Mesothelial cell of epicardium (in vitro differentiated cells): ENCODE data around the gene MYL9. TPM values are rescaled to one million over a fixed set of nuclear protein-coding genes. Genes with fewer than 3 reads are reported as not detected.
A peak's percentile ranks its signal among the peaks of the same experiment; 100 is the strongest.

ENCODE experiments used
- DNase-seq, 2 experiments: peaks; one replicate each; pipeline ENCODE4 v3.0.0; 2021; ENCODE audit warnings: low spot score in 2 of 2; ENCODE audit not compliant: unreplicated experiment in 2 of 2
- H3K27ac Mint-ChIP-seq: 2 replicates; pipeline ENCODE4 v1.8.0; 2021; ENCODE audit warnings: mixed read lengths
- H3K27me3 Mint-ChIP-seq: 2 replicates; pipeline ENCODE4 v1.8.0; 2021; ENCODE audit warnings: low read depth, mixed read lengths
- H3K36me3 Mint-ChIP-seq: 2 replicates; pipeline ENCODE4 v1.8.0; 2021; ENCODE audit warnings: mixed read lengths
- H3K4me1 Mint-ChIP-seq: 2 replicates; pipeline ENCODE4 v1.8.0; 2021; ENCODE audit warnings: mixed read lengths
- H3K4me3 Mint-ChIP-seq: 2 replicates; pipeline ENCODE4 v1.8.0; 2021; ENCODE audit warnings: mild to moderate bottlenecking, moderate library complexity, mixed read lengths
- H3K9me3 Mint-ChIP-seq: 2 replicates; pipeline ENCODE4 v1.8.0; 2021; ENCODE audit warnings: mixed read lengths
- total RNA-seq: library from RNA; stranded (reverse); gene quantifications from 3 replicates; pipeline ENCODE4 v1.2.1, GENCODE V29; 2021
- TF ChIP-seq, protein P1 (sequence below): fragments of 200-600 bp; sonication (generic); IDR thresholded peaks from one replicate; pipeline ENCODE4 v1.5.0; 2021; ENCODE audit warnings: antibody characterized with exemption; ENCODE audit not compliant: unreplicated experiment

The MYL9 gene
- total RNA-seq, 1 donor from 2014 or later = 238 TPM

DNA sequence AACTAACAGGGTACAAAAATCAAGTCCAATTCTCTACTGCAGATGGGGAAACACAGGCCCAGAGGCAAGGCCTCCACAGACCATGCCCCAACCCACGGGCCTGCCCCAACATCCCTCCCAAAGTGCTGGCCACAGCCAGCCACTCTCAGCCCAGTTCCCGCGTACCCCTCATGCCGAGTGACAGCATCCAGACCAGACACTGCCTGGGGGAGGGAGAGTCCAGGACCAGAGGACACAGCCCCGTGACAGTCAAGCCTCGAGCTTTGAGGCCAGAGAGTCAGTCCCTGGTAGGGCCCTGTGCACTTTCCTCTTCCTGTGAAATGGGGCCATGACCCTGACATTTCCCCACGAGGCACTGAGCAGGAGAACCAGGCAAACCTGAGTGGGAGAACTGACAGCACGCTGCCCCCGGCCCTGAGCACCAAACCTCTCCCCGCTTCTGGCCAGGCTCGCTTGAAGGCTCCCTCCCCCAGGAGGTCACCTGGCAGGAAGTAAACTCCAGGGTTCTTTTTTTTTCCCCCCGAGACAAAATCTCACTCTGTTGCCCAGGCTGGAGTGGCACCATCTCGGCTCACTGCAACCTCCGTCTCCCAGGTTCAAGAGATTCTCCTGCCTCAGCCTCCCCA, 4.9 kb downstream of the MYL9 start:
- TF ChIP-seq, protein P1, sequence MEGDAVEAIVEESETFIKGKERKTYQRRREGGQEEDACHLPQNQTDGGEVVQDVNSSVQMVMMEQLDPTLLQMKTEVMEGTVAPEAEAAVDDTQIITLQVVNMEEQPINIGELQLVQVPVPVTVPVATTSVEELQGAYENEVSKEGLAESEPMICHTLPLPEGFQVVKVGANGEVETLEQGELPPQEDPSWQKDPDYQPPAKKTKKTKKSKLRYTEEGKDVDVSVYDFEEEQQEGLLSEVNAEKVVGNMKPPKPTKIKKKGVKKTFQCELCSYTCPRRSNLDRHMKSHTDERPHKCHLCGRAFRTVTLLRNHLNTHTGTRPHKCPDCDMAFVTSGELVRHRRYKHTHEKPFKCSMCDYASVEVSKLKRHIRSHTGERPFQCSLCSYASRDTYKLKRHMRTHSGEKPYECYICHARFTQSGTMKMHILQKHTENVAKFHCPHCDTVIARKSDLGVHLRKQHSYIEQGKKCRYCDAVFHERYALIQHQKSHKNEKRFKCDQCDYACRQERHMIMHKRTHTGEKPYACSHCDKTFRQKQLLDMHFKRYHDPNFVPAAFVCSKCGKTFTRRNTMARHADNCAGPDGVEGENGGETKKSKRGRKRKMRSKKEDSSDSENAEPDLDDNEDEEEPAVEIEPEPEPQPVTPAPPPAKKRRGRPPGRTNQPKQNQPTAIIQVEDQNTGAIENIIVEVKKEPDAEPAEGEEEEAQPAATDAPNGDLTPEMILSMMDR = no peak
- no peaks in the 10 kb centered on the region for H3K27me3 Mint-ChIP-seq
- peak overlapping the region; percentile 9 for H3K27ac Mint-ChIP-seq
- no peak for DNase-seq
- H3K4me1 Mint-ChIP-seq = peaks cover 28% of the 10 kb centered on the region
- H3K4me3 Mint-ChIP-seq = no peak overlapping the region
- peaks cover 14% of the 10 kb centered on the region for H3K36me3 Mint-ChIP-seq
- no peaks in the 10 kb centered on the region for H3K9me3 Mint-ChIP-seq

DNA sequence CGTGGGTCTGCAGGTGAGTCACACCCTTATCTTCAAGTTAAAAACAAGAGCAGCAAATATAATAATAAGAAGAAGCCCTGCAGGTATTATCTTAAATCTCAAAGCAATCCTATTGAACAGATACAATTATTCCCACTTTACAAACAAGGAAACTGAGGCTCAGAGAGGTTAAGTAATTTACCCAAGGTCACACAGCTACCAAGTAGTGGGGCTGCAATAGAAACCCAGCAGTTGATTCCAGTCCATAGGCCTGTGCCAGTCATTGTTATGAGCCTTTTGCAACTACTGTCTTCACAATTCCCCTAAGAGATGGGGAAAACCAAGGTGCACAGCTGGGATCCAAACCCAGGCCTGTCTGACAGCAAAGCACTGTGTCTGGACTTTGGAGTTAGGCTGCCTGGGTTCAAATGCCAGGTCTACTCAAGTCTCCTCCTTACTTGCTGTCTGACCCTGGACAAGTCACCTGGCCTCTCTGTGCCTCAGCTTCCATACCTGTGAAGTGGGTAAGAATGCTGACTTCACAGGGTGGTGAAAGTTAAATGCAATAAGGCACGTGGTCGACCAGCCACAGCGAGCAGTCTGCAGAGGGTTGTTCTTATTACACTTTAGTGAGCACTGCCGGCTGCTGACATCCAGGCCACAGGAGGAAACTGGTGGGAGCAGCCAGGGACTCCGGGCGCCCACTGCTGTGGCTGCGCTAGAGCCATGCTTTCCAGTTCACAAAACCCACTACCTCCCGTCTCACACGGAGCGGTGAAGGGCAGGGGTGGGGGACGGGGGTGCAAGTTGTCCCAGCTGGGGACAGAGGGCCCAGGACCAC, 6.1 kb downstream of the MYL9 start:
- no peak overlapping the region for H3K27ac Mint-ChIP-seq
- peaks cover 14% of the 10 kb centered on the region for H3K36me3 Mint-ChIP-seq
- H3K27me3 Mint-ChIP-seq = no peaks in the 10 kb centered on the region
- DNase-seq = no peak
- no peak overlapping the region for H3K4me3 Mint-ChIP-seq
- H3K4me1 Mint-ChIP-seq = peaks cover 23% of the 10 kb centered on the region
- TF ChIP-seq, protein P1 = no peak
- no peaks in the 10 kb centered on the region for H3K9me3 Mint-ChIP-seq

DNA sequence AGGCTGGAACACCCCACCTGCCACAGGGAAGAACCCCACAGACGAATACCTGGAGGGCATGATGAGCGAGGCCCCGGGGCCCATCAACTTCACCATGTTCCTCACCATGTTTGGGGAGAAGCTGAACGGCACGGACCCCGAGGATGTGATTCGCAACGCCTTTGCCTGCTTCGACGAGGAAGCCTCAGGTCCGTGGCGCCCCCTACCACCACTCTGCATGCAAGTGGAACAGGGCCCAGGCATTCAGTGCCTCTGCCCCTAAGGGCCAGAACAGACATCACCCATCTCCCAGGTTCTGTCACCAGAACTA, 6.6 kb downstream of the MYL9 start:
- Mint-ChIP-seq H3K36me3 (peaks cover 14% of the 10 kb centered on the region), H3K9me3 (no peaks in the 10 kb centered on the region), H3K27me3 (no peaks in the 10 kb centered on the region), H3K4me3 (no peak overlapping the region), H3K4me1 (peaks cover 17% of the 10 kb centered on the region), H3K27ac (no peak overlapping the region)
- DNase-seq = no peak
- TF ChIP-seq, protein P1 = no peak

DNA sequence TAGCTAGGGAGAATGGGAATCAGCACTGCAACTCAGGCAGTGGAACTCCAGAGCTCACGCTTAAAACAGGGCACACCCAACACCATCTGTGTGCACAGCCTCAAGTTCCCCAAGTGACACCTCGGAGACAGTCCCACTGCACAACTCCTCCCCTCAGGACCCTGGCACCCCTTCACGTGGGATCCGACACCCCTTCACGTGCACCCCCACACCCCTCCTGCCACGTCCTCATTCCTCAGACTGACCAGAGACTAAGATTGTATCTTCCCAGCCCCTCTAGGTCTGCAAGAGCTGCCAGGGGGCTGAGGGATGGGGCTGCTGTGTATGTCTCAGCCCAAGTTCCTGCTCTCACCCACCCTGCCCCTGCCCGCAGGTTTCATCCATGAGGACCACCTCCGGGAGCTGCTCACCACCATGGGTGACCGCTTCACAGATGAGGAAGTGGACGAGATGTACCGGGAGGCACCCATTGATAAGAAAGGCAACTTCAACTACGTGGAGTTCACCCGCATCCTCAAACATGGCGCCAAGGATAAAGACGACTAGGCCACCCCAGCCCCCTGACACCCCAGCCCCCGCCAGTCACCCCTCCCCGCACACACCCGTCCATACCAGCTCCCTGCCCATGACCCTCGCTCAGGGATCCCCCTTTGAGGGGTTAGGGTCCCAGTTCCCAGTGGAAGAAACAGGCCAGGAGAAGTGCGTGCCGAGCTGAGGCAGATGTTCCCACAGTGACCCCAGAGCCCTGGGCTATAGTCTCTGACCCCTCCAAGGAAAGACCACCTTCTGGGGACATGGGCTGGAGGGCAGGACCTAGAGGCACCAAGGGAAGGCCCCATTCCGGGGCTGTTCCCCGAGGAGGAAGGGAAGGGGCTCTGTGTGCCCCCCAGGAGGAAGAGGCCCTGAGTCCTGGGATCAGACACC, 7.6 kb downstream of the MYL9 start:
- H3K9me3 Mint-ChIP-seq = no peaks in the 10 kb centered on the region
- TF ChIP-seq, protein P1 = no peak
- H3K27me3 Mint-ChIP-seq = no peaks in the 10 kb centered on the region
- H3K36me3 Mint-ChIP-seq = peaks cover 14% of the 10 kb centered on the region
- H3K4me1 Mint-ChIP-seq = peaks cover 11% of the 10 kb centered on the region
- peak overlapping the region; percentile 35 for H3K27ac Mint-ChIP-seq
- no peak overlapping the region for H3K4me3 Mint-ChIP-seq
- no peak for DNase-seq

DNA sequence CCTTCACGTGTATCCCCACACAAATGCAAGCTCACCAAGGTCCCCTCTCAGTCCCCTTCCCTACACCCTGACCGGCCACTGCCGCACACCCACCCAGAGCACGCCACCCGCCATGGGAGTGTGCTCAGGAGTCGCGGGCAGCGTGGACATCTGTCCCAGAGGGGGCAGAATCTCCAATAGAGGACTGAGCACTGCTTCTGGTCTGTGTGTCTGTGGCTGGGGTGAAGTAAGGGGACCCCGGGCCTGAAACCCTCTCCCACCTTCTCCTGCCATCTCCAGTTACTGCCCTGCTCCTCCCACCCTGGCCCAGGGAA, 8.3 kb downstream of the MYL9 start:
- Mint-ChIP-seq H3K9me3 (no peaks in the 10 kb centered on the region), H3K4me3 (no peak overlapping the region), H3K27me3 (no peaks in the 10 kb centered on the region), H3K4me1 (peaks cover 8% of the 10 kb centered on the region), H3K36me3 (peaks cover 13% of the 10 kb centered on the region), H3K27ac (no peak overlapping the region)
- no peak for DNase-seq
- TF ChIP-seq, protein P1 = no peak
